Activated CD4-positive, alpha-beta T cell treated with anti-CD3 and anti-CD28 coated beads, Interleukin-2, amount 50 U/mL, for 4 hours (primary cell): Measurements from ENCODE around the gene PHF2.

ENCODE experiments used
- DNase-seq, 2 experiments: peaks; one replicate each; pipeline ENCODE4 v3.0.0-alpha.2; 2020

PHF2 gene

GRCh38 chr9:93603011-93603410 lies 26.6 kb downstream of the PHF2 start:
- DNase-seq, result no peak

GRCh38 chr9:93603906-93604326 lies 27.5 kb downstream of the PHF2 start:
- DNase-seq, result no peak

GRCh38 chr9:93606187-93606586 lies 29.8 kb downstream of the PHF2 start:
- no peak for DNase-seq

GRCh38 chr9:93610206-93610605 lies 33.8 kb downstream of the PHF2 start:
- DNase-seq, result no peak

GRCh38 chr9:93612052-93612795 lies 35.8 kb downstream of the PHF2 start:
- no peak for DNase-seq

- DNase-seq, result no peak
Observed at GRCh38 chr9:93612796-93613154, 36.4 kb downstream of the PHF2 start.

GRCh38 chr9:93613174-93613573 lies 36.8 kb downstream of the PHF2 start:
- no peak for DNase-seq

- DNase-seq, result no peak
Observed at GRCh38 chr9:93613791-93614190, 37.4 kb downstream of the PHF2 start.

GRCh38 chr9:93614830-93615468 lies 38.6 kb downstream of the PHF2 start:
- DNase-seq, result no peak

- no peak for DNase-seq
Observed at GRCh38 chr9:93616044-93616443, 39.7 kb downstream of the PHF2 start.

GRCh38 chr9:93617273-93617672 lies 40.9 kb downstream of the PHF2 start:
- no peak for DNase-seq

GRCh38 chr9:93619272-93619775 lies 42.9 kb downstream of the PHF2 start:
- DNase-seq, result no peak

- DNase-seq, result no peak
Observed at GRCh38 chr9:93620041-93620506, 43.7 kb downstream of the PHF2 start.

- no peak for DNase-seq
Observed at GRCh38 chr9:93620881-93621820, 44.8 kb downstream of the PHF2 start.

- DNase-seq, result no peak
Observed at GRCh38 chr9:93621922-93622321, 45.5 kb downstream of the PHF2 start.

GRCh38 chr9:93622691-93623090 lies 46.3 kb downstream of the PHF2 start:
- DNase-seq, result no peak

GRCh38 chr9:93623753-93624152 lies 47.4 kb downstream of the PHF2 start:
- DNase-seq, result no peak

- no peak for DNase-seq
Observed at GRCh38 chr9:93624431-93624834, 48.0 kb downstream of the PHF2 start.

- no peak for DNase-seq
Observed at GRCh38 chr9:93624977-93625376, 48.6 kb downstream of the PHF2 start.

- no peak for DNase-seq
Observed at GRCh38 chr9:93629920-93630319, 53.5 kb downstream of the PHF2 start.

- no peak for DNase-seq
Observed at GRCh38 chr9:93630806-93631411, 54.5 kb downstream of the PHF2 start.

GRCh38 chr9:93633492-93634221 lies 57.3 kb downstream of the PHF2 start:
- DNase-seq, result no peak
